PFSK-1 (cell line): Measurements from ENCODE around the gene PLXNC1.

ENCODE experiments used
- POLR2AphosphoS5 ChIP-seq: IDR thresholded peaks from 2 replicates; pipeline ENCODE4 v1.6.1; 2012; ENCODE audit warnings: low read depth, mild to moderate bottlenecking, control low read depth, low read length, moderate library complexity
- REST ChIP-seq, 2 experiments: IDR thresholded peaks; 2 replicates each; pipeline versions ENCODE4 v1.6.1 to v1.8.0; 2011 to 2012; ENCODE audit warnings: low read depth in 2 of 2, low read length in 2 of 2, control low read depth in 1 of 2, inconsistent platforms in 1 of 2, mild to moderate bottlenecking in 1 of 2, moderate library complexity in 1 of 2; ENCODE audit not compliant: insufficient read depth in 1 of 2
- TAF1 ChIP-seq: IDR thresholded peaks from 2 replicates; pipeline ENCODE4 v1.6.1; 2012; ENCODE audit warnings: low read length, control low read depth, borderline replicate concordance; ENCODE audit not compliant: insufficient read depth

DNA sequence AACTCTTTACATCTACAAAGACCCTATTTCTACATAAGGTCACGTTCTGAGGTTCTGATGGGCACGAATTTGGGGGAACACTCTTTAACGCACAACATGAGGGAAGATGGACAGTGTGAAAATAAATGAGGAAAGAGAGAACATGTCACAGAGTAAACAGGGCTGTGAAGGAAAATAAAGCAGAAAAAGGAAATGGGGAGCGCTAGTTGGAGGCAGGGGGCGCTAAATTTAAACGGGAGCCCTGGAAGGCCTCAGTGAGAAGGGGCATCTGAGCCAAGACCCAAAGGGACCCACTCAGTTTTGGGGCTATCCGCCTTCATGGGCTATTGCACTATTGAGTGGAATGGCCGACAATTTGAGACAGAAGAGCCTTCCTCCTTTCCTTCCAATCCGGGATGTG is 50.5 kb downstream of the PLXNC1 start:
- no peak for TF ChIP-seq REST (IDR thresholded peaks at IDR 0.05; ENCODE audit: insufficient read depth in 1 of 2, low read depth in 2 of 2, low read length in 2 of 2)
- TF ChIP-seq POLR2AphosphoS5 = no peak
- TF ChIP-seq TAF1 = no peak
